HUES48 (cell line): Measurements from ENCODE around the gene SUSD3.

Experiments
- H3K27ac ChIP-seq: one replicate; pipeline ENCODE4 v1.7.0; 2013; ENCODE audit warnings: low read depth, low read length, inconsistent platforms
- H3K27me3 ChIP-seq: 2 replicates; pipeline ENCODE4 v1.6.1; 2013; ENCODE audit warnings: mild to moderate bottlenecking, low read length; ENCODE audit not compliant: control insufficient read depth, insufficient read depth
- H3K36me3 ChIP-seq: 2 replicates; pipeline ENCODE4 v1.6.1; 2013; ENCODE audit warnings: low read length; ENCODE audit not compliant: control insufficient read depth, insufficient read depth
- H3K4me1 ChIP-seq: 2 replicates; pipeline ENCODE4 v1.6.1; 2013; ENCODE audit warnings: mild to moderate bottlenecking, low read length; ENCODE audit not compliant: control insufficient read depth, insufficient read depth
- H3K4me3 ChIP-seq: 2 replicates; pipeline ENCODE4 v1.5.1; 2013; ENCODE audit warnings: mild to moderate bottlenecking, low read depth, low read length
- H3K9ac ChIP-seq: 2 replicates; pipeline ENCODE4 v1.6.1; 2013; ENCODE audit warnings: mild to moderate bottlenecking, low read depth, low read length, moderate library complexity
- H3K9me3 ChIP-seq: 2 replicates; pipeline ENCODE4 v1.6.1; 2013; ENCODE audit warnings: low read length; ENCODE audit not compliant: control insufficient read depth, insufficient read depth

Gene SUSD3

DNA sequence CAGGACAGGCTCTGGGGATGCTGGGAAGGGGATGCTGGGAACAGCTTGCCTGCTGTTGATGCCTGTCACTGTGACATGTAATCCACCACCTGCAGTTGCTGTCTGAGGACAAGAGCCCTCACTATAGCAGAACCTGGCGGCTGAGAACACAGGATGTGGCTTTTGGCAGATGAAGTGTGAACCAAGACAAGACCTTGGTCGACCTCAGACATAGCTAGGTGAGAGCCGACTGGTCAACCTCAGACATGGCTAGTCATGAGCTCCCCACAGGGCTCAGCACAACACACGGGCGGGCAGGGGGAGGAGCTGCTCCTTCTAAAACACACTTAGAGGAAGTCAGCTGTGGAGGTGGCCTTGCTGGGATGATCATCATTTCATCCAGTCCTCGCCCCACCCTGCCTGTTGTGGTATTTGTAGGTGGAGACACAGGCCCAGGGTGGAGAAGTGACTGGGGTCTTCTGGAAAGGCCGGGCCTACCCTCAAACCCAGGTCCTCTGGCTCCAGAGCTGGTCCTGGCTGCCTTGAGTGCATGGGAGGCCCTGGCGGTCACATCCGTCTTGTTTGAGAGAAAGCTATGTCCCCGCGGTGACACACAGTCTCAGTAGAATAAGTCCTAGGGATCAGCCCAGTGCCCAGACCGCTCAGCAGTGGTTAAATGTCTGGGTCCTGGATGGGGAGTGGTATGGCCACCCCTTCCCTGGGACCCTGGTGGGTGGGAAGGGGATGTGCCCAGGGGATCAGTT, 6.1 kb downstream of the SUSD3 start:
- Histone ChIP-seq H3K27ac (no peak overlapping the region), H3K4me1 (peaks cover 8% of the 10 kb centered on the region; the same call in 1 of the 2 replicates), H3K36me3 (no peaks in the 10 kb centered on the region), H3K4me3 (no peak overlapping the region), H3K27me3 (peaks cover 2% of the 10 kb centered on the region; the same call in 1 of the 2 replicates), H3K9me3 (no peaks in the 10 kb centered on the region), H3K9ac (no peak overlapping the region)

DNA sequence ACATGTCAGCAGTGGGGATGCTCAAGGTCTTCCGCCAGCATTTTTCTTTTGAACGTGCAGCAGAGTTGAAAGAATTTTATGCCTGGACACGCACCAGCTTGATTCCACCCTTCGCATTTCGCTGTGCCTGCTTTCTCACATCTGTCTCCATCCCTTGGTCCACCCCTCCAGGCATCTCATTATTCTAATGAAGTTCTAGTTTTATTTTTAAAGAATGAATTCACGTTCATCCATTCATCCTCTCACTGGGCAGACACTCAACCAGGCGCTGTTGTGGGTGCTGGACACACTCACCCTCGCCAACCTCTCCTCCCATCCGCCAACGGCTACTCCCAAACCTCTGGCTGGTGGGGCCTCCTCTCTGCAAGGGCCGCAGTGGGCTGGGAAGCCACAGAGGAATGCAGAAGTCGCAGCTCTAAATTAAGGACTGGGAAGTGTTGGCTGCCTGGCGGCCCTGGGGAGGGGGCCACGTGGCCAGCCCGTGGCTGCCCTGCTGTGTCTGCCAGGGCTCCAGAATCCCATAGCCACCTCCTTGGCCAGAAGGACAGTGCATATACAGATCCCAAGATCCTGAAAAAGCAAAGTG, 6.7 kb downstream of the SUSD3 start:
- no peak overlapping the region for H3K27ac ChIP-seq

GRCh38 chr9:93066978-93067603, 8.6 kb downstream of the SUSD3 start:
- Histone ChIP-seq H3K9ac (no peak overlapping the region), H3K36me3 (no peaks in the 10 kb centered on the region), H3K4me3 (no peak overlapping the region), H3K9me3 (no peaks in the 10 kb centered on the region), H3K4me1 (no peaks in the 10 kb centered on the region; the same call in 1 of the 2 replicates), H3K27me3 (no peaks in the 10 kb centered on the region), H3K27ac (no peak overlapping the region)

More for the DNA sequence above, 6.7 kb downstream of the SUSD3 start:
- Histone ChIP-seq H3K4me1 (peaks cover 3% of the 10 kb centered on the region; the same call in 1 of the 2 replicates), H3K36me3 (no peaks in the 10 kb centered on the region), H3K27me3 (no peaks in the 10 kb centered on the region), H3K4me3 (no peak overlapping the region), H3K9me3 (no peaks in the 10 kb centered on the region), H3K9ac (no peak overlapping the region)

DNA sequence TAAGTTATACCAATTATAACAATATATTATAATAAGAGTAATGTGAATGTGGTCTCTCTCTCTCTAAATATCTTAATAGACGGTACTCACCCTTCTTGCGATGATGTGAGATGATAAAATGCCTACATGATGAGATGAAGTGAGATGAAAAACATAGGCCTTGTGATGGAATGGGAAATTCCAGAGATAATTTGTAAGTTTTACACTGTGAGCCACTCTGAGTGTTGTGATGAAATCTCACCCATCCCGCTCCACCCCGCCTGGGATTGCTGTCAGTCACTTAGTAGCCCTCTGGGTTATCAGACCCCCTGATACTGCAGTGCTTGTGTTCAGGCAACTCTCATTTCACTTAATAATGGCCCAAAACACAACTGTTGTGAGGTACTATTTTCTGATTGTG, 10.5 kb downstream of the SUSD3 start:
- no peak overlapping the region for H3K9ac ChIP-seq
- H3K27ac ChIP-seq, result no peak overlapping the region
- H3K4me3 ChIP-seq, result no peak overlapping the region
- no peaks in the 10 kb centered on the region for H3K4me1 ChIP-seq
- no peaks in the 10 kb centered on the region for H3K36me3 ChIP-seq
- H3K9me3 ChIP-seq, result no peaks in the 10 kb centered on the region
- no peaks in the 10 kb centered on the region for H3K27me3 ChIP-seq

DNA sequence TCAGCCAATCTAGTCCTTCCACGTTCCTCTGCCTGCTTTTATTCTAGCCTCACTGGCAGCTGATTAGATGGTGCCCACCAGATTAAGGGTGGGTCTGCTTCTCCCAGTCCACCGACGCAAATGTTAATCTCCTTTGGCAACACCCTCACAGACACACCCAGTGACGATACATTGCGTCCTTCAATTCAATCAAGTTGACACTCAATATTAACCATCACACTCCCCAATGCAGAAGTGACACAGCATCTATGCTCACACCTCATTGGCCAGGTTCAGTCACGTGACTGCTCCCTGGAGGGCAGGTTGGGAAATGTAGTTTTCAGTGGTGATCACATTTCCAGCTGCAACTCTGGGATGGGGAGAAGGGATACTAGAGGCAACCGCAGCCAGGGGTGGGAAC, 13.0 kb downstream of the SUSD3 start:
- no peak overlapping the region for H3K27ac ChIP-seq
- H3K9ac ChIP-seq, result no peak overlapping the region
- H3K36me3 ChIP-seq, result no peaks in the 10 kb centered on the region
- H3K27me3 ChIP-seq, result no peaks in the 10 kb centered on the region
- no peaks in the 10 kb centered on the region for H3K4me1 ChIP-seq
- H3K4me3 ChIP-seq, result no peak overlapping the region
- no peaks in the 10 kb centered on the region for H3K9me3 ChIP-seq

DNA sequence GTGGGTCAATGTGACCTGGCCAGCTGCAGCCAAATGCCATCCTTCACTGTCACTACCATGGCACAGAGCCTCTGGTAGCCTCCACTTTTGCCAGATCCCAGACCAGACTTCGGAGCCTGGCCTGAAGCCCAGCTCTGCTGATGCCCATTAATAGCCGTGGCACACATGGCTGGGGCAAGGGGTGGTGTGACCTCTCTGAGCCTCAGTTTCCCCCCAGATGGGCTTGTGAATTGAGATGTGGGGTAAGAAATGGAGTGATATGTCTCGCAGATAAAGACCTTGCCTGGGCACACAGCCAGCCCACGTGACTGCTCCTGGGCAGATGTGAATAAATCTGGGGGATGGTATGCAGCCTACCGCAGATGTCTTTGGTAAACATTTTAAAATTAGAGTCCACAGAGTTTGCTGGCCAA, 13.9 kb downstream of the SUSD3 start:
- Histone ChIP-seq H3K4me1 (no peaks in the 10 kb centered on the region), H3K9ac (no peak overlapping the region)

DNA sequence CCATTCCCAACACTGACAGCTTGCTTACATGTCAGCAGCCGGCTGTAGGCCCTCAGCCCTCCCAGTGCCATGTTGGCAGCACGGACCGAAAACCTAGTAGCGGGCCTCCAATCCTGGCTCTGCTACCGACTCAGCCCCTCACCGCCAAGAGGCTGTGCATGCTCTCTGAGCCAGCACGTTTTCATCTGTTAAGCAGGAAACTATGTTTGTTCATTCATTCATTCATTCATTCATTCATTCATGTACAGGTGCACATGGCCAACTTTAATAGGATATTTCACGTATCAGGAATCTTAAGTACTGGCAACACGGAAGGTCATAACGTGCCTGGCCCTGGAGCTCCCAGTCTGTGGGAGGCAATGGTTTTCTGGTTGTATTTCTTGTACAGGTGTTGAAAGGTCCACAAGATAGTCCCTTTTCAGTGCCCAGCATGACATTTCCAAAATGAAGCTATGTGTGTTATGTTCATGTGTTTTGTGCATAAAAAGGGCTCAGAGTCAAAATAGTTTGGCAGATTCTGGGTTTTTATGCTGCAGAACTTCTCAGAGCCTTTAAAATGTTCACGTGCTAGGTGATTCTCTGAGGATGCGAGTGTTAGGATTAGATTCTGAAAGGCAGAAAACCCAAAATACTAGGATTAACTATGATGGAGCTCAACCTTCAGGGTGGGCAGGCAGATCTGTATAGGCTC, 17.7 kb downstream of the SUSD3 start:
- Histone ChIP-seq H3K27ac (no peak overlapping the region), H3K27me3 (no peaks in the 10 kb centered on the region), H3K36me3 (no peaks in the 10 kb centered on the region), H3K4me3 (no peak overlapping the region), H3K9ac (no peak overlapping the region), H3K4me1 (no peaks in the 10 kb centered on the region), H3K9me3 (no peaks in the 10 kb centered on the region)

More for the DNA sequence above, 13.9 kb downstream of the SUSD3 start:
- Histone ChIP-seq H3K27me3 (no peaks in the 10 kb centered on the region), H3K4me3 (no peak overlapping the region), H3K36me3 (no peaks in the 10 kb centered on the region), H3K27ac (no peak overlapping the region), H3K9me3 (no peaks in the 10 kb centered on the region)

- Histone ChIP-seq H3K4me1 (no peaks in the 10 kb centered on the region), H3K9me3 (no peaks in the 10 kb centered on the region), H3K27ac (no peak overlapping the region), H3K27me3 (no peaks in the 10 kb centered on the region), H3K9ac (no peak overlapping the region), H3K4me3 (no peak overlapping the region), H3K36me3 (no peaks in the 10 kb centered on the region)
Measured at GRCh38 chr9:93076792-93077128, 18.3 kb downstream of the SUSD3 start.

GRCh38 chr9:93077367-93077766, 18.9 kb downstream of the SUSD3 start:
- no peaks in the 10 kb centered on the region for H3K9me3 ChIP-seq
- no peak overlapping the region for H3K27ac ChIP-seq
- H3K4me3 ChIP-seq, result no peak overlapping the region
- no peaks in the 10 kb centered on the region for H3K36me3 ChIP-seq
- H3K27me3 ChIP-seq, result no peaks in the 10 kb centered on the region
- H3K9ac ChIP-seq, result no peak overlapping the region
- no peaks in the 10 kb centered on the region for H3K4me1 ChIP-seq

DNA sequence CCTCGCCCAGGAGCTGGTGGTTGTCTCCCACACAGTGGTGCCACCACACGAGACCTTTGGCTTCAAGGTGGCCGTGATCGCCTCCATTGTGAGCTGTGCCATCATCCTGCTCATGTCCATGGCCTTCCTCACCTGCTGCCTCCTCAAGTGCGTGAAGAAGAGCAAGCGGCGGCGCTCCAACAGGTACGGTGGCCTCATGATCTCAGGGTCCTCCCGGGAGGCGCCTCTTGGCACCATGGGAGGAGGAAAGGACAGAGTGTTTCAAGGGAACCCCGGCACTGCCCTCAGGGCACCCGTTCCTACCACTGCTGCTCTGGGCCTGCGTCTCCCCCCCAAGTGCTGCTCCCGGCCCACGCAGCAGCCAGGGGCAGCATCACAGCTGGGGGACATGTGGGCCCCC, 19.3 kb downstream of the SUSD3 start:
- H3K36me3 ChIP-seq, result no peaks in the 10 kb centered on the region
- no peak overlapping the region for H3K4me3 ChIP-seq
- no peak overlapping the region for H3K9ac ChIP-seq
- no peak overlapping the region for H3K27ac ChIP-seq
- no peaks in the 10 kb centered on the region for H3K27me3 ChIP-seq
- H3K4me1 ChIP-seq, result no peaks in the 10 kb centered on the region
- no peaks in the 10 kb centered on the region for H3K9me3 ChIP-seq

GRCh38 chr9:93079371-93079770, 20.9 kb downstream of the SUSD3 start:
- Histone ChIP-seq H3K27me3 (no peaks in the 10 kb centered on the region), H3K4me3 (no peak overlapping the region), H3K9me3 (no peaks in the 10 kb centered on the region), H3K9ac (no peak overlapping the region), H3K36me3 (no peaks in the 10 kb centered on the region), H3K4me1 (no peaks in the 10 kb centered on the region), H3K27ac (no peak overlapping the region)
